A673 (cell line): ENCODE results near the gene IL34.

Source experiments
- EZH2 ChIP-seq: fragments of 200-600 bp; sonication (generic); IDR thresholded peaks from 2 replicates; pipeline ENCODE4 v1.6.1; 2017; ENCODE audit warnings: borderline replicate concordance, low read depth, mild to moderate bottlenecking, mixed read lengths, antibody characterized with exemption, low read length; ENCODE audit not compliant: poor library complexity, severe bottlenecking
- TF ChIP-seq, protein P1 (sequence below): fragments of 300-800, 200-600 bp; sonication (generic); conservative IDR thresholded peaks from 2 replicates; pipeline ENCODE4 v1.5.1; 2017; ENCODE audit warnings: low read depth, mild to moderate bottlenecking, antibody characterized with exemption, low read length, moderate library complexity, mixed read lengths

DNA sequence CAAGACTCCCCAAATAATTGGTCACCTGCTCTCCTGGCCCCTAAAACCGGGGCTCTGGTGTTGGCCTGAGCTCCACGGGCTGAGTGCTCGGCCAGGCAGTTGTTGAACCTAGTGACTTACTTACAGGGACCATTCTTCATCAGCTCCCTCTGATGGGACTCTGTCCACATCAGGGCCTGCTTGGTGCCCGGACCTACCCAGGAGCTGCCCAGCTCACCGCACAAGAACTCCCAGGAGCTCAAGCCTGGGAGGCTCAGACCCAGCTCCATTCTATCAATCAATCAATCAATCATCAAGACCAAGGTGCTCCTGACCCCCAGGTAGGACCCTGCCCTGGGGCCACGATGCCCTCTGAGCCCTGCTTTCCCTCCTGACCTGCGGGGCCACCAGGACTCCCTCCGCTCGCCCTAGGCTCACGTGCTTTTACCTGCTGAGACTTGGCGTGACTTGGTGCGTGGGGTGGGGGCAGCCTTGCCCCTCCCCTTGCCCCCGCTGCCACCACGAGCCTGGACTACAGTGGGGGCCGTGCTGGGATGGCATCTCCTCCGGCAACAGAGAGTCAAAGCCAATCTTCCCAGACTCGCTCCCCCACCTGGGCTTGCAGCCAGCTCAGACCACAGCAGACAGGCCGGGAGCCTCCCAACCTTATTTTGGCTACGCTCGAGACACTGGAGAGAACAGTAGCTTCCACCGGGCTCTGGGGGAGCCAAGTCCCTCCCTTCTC lies 15.7 kb downstream of the IL34 start:
- TF ChIP-seq, protein P1, sequence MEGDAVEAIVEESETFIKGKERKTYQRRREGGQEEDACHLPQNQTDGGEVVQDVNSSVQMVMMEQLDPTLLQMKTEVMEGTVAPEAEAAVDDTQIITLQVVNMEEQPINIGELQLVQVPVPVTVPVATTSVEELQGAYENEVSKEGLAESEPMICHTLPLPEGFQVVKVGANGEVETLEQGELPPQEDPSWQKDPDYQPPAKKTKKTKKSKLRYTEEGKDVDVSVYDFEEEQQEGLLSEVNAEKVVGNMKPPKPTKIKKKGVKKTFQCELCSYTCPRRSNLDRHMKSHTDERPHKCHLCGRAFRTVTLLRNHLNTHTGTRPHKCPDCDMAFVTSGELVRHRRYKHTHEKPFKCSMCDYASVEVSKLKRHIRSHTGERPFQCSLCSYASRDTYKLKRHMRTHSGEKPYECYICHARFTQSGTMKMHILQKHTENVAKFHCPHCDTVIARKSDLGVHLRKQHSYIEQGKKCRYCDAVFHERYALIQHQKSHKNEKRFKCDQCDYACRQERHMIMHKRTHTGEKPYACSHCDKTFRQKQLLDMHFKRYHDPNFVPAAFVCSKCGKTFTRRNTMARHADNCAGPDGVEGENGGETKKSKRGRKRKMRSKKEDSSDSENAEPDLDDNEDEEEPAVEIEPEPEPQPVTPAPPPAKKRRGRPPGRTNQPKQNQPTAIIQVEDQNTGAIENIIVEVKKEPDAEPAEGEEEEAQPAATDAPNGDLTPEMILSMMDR = no peak
- TF ChIP-seq EZH2 = no peak
